Activated B cell treated with CpG ODN at 0.5 μM for 24 hours (primary cell): ENCODE measurements around the gene COL25A1. TPM values are rescaled to one million over a fixed set of nuclear protein-coding genes. Genes with fewer than 3 reads are reported as not detected.

ENCODE experiments used
- ATAC-seq: fragments of 200-7000 bp; cut with Tn5 transposase; one replicate; pipeline ENCODE4 v1.10.0; 2021; ENCODE audit warnings: low read depth, mild to moderate bottlenecking, moderate library complexity
- CTCF ChIA-PET: fragments of 350-600 bp; sonication (Branson Sonifier 250); formaldehyde crosslinking; loops from one replicate; lab custom pipeline; 2021; ENCODE audit warnings: antibody characterized with exemption; lab: Charles Lee
- POLR2A ChIA-PET: fragments of 350-600 bp; sonication (Branson Sonifier 250); formaldehyde crosslinking; loops from one replicate; lab custom pipeline; 2021; ENCODE audit warnings: antibody characterized with exemption; lab: Charles Lee
- DNase-seq: peaks from one replicate; pipeline ENCODE4 v3.0.0; 2022
- H3K27ac Mint-ChIP-seq: one replicate; pipeline ENCODE4 v1.8.0; 2020; ENCODE audit warnings: mixed read lengths
- H3K27me3 Mint-ChIP-seq: one replicate; pipeline ENCODE4 v1.8.0; 2021; ENCODE audit warnings: mixed read lengths
- H3K36me3 Mint-ChIP-seq: one replicate; pipeline ENCODE4 v1.8.0; 2021; ENCODE audit warnings: low read depth, mixed read lengths
- H3K4me1 Mint-ChIP-seq: one replicate; pipeline ENCODE4 v1.8.0; 2021; ENCODE audit warnings: mixed read lengths
- H3K4me3 Mint-ChIP-seq: one replicate; pipeline ENCODE4 v1.8.0; 2020; ENCODE audit warnings: mild to moderate bottlenecking, mixed read lengths
- H3K9me3 Mint-ChIP-seq: one replicate; pipeline ENCODE4 v1.8.0; 2020; ENCODE audit warnings: mixed read lengths
- intact Hi-C: fragments of 100-400 bp; cut with micrococcal nuclease; formaldehyde crosslinking; loops from one replicate; pipeline ENCODE4 v1.15.1; 2024
- total RNA-seq: library from RNA; stranded (reverse); gene quantifications from 2 replicates; pipeline ENCODE4 v1.2.3, GENCODE V29; 2022
- TF ChIP-seq, protein P1 (sequence below): fragments of 200-600 bp; IDR thresholded peaks from one replicate; pipeline ENCODE4 v1.8.0; 2022; ENCODE audit warnings: antibody characterized with exemption, mild to moderate bottlenecking

COL25A1 gene
- total RNA-seq, 1 donor from 2014 or later = not detected

DNA sequence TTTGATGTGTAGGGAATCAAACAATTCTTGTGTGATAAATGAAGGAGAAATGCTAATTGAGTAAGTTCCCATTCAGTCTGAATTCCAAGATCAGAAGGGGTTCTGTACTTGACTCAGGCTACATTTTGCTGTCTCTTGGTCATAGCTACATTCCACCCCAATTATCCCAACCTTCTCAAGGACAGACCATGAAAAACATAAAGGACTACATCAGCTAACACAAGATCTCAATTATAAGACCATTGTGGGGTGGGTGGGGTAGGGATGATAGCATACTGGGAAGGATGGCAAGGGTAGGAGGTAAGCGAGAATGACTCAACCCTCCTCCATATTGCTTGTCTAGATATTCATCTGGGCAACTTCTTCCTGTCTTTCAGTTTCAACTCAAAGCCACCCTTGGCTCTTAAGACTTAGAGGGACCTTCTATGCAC is 452.2 kb downstream of the COL25A1 start:
- Mint-ChIP-seq H3K4me3 (no peak overlapping the region), H3K4me1 (peaks cover 17% of the 10 kb centered on the region), H3K36me3 (no peaks in the 10 kb centered on the region), H3K27me3 (peaks cover 2% of the 10 kb centered on the region), H3K9me3 (no peaks in the 10 kb centered on the region), H3K27ac (no peak overlapping the region)
- DNase-seq = no peak
- ATAC-seq = no peak
- intact Hi-C loops = no loop called here
- TF ChIP-seq, protein P1, sequence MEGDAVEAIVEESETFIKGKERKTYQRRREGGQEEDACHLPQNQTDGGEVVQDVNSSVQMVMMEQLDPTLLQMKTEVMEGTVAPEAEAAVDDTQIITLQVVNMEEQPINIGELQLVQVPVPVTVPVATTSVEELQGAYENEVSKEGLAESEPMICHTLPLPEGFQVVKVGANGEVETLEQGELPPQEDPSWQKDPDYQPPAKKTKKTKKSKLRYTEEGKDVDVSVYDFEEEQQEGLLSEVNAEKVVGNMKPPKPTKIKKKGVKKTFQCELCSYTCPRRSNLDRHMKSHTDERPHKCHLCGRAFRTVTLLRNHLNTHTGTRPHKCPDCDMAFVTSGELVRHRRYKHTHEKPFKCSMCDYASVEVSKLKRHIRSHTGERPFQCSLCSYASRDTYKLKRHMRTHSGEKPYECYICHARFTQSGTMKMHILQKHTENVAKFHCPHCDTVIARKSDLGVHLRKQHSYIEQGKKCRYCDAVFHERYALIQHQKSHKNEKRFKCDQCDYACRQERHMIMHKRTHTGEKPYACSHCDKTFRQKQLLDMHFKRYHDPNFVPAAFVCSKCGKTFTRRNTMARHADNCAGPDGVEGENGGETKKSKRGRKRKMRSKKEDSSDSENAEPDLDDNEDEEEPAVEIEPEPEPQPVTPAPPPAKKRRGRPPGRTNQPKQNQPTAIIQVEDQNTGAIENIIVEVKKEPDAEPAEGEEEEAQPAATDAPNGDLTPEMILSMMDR = no peak
- ChIA-PET POLR2A (no interaction called here), CTCF (no interaction called here)

DNA sequence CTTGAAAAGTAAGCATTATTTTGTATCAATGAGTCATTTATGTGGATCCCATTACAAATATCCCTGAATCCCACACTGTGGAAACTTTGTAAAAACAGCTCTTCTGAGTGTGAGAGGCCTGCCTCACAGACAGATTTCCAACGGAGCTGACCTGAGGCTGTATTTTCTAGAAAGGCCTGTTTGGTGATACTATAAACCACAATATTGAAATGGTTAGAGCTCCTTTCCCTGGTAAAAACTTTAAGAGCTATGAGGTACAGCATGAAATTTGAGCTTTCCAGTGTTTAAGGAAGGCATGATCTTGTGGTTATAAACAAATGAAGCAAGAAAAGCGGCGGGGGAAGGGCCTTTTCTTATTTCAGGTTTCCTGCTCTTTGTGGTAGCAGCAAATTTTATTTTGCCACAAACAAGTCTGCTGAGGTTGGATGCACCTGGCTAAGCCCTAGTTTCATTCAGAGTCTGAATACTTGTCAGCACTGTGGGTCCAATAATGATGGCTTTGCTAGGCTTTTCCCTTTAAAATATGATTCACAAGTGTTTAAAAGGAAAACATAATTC is 452.8 kb downstream of the COL25A1 start:
- intact Hi-C loops = no loop called here
- Mint-ChIP-seq H3K27me3 (peaks cover 2% of the 10 kb centered on the region), H3K9me3 (no peaks in the 10 kb centered on the region), H3K27ac (no peak overlapping the region), H3K4me1 (peaks cover 17% of the 10 kb centered on the region), H3K36me3 (no peaks in the 10 kb centered on the region), H3K4me3 (no peak overlapping the region)
- no peak for DNase-seq
- TF ChIP-seq, protein P1 = no peak
- ATAC-seq = no peak
- POLR2A ChIA-PET = no interaction called here
- CTCF ChIA-PET = no interaction called here

DNA sequence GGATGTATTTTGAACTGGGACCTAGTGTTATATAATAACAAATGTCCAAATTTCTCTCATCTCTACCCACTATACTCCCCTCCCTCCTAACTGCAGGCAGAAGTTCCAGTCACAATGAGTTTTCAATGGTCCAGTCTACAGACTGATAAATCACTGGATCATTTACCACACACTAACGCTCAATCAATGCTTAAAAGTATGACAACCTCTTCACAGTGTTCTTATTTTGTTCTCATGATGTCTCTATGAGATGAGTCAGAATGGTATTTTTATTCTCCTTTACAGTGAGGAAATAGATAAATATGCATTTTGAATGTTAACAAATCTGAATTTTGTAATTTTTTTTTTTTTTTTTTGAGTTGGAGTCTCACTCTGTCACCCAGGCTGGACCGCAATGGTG is 455.9 kb downstream of the COL25A1 start:
- Mint-ChIP-seq H3K36me3 (no peaks in the 10 kb centered on the region), H3K27me3 (peaks cover 2% of the 10 kb centered on the region), H3K9me3 (no peaks in the 10 kb centered on the region), H3K4me3 (no peak overlapping the region), H3K27ac (no peak overlapping the region), H3K4me1 (peaks cover 17% of the 10 kb centered on the region)
- ATAC-seq = no peak
- ChIA-PET POLR2A (no interaction called here), CTCF (no interaction called here)
- intact Hi-C loops = no loop called here
- DNase-seq = no peak
- TF ChIP-seq, protein P1 = no peak

DNA sequence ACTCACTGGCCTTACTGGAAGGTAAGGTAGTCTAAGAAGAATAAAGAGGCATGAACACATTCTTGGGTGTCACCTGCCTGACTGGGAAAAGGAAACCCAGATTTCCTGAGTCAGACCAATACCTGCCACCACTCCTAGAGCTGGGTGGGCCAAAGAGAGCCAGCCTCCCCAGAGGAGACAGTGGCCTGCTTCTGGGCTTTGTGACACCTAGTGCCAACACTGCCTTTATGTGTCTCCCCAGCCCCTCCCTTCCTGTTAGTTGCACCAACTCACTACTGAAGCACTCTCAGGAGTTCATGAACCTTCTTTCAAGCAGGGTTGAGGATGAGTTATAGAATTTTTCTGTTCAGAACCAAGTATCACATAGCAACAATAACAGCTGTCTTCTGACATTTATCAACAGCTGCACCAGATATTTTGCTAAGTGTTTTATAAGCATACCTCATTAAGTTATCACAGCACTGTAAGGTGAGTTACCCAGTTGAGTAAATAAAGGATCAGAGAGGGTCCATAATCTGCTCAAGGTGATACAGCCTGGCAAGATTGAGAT is 462.0 kb downstream of the COL25A1 start:
- POLR2A ChIA-PET = no interaction called here
- H3K4me1 Mint-ChIP-seq = no peaks in the 10 kb centered on the region
- DNase-seq (no peak), ATAC-seq (no peak)
- TF ChIP-seq, protein P1 = no peak
- CTCF ChIA-PET = no interaction called here
- H3K36me3 Mint-ChIP-seq = no peaks in the 10 kb centered on the region
- no peaks in the 10 kb centered on the region for H3K27me3 Mint-ChIP-seq
- H3K4me3 Mint-ChIP-seq = no peak overlapping the region
- no peak overlapping the region for H3K27ac Mint-ChIP-seq
- no peaks in the 10 kb centered on the region for H3K9me3 Mint-ChIP-seq
- intact Hi-C loops = no loop called here

DNA sequence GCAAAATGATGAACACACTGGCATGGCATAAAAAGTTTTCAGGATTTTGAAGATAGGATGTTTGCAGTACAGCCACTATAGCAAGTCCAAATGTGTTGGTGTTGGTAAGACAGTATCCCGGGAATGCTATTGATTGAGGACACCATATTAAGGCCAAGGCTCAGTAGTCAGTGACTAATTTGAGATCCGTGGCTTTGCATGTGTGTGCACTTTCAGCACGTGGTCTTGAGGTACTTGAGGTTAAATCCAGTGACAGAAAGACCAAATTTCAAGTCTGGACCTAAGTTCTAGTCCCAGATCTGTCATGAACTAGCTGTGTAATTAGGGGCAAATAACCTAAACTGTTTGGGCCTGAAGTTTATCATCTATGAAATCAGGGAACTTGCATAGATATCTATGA is 463.1 kb downstream of the COL25A1 start:
- intact Hi-C loops = loop anchor here (10.0 kb wide), 1 partner anchor 565 kb away; no protein-coding TSS in a partner anchor
- Mint-ChIP-seq H3K4me3 (no peak overlapping the region), H3K27ac (no peak overlapping the region), H3K27me3 (no peaks in the 10 kb centered on the region), H3K4me1 (no peaks in the 10 kb centered on the region), H3K9me3 (no peaks in the 10 kb centered on the region), H3K36me3 (no peaks in the 10 kb centered on the region)
- ATAC-seq (no peak), DNase-seq (no peak)
- TF ChIP-seq, protein P1 = no peak
- POLR2A ChIA-PET = no interaction called here
- CTCF ChIA-PET = no interaction called here
